ENCODE measurements around the gene RPUSD3. TPM values are rescaled to one million over a fixed set of nuclear protein-coding genes. Genes with fewer than 3 reads are reported as not detected.
A peak's percentile ranks its signal among the peaks of the same experiment; 100 is the strongest.

Gene RPUSD3
- total RNA-seq, 1 experiment from 2014 or later: 34.8 TPM

DNA sequence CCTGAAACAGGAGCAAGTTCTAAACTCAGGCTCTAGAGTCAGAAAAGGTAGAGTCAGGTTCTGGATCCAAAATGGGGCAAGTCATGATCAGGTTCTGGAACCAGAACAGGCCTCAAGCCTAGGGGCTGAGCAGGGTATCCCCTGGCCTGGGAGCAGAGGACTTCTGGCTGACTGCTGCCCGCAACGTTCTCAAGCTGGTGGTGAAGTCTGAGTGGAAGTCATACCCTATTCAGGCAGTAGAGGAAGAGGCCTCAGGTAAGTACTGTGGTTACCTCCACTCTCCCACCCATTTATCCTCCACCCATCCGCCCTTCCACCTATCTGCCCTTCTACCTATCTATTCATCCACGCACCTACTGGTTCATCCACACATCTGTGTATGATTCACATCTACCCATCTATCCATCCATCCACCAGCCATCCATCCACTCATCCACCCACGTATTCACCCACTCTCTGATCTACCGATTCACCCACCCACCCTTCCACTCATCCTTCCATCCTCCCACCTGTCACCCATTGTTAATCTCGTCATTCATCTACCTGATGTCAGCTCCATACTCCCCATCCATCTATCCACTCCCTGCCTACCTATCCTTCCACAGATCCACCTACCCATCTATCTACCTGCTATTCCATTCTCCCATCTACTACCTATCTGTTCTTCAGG, 25.0 kb downstream of the RPUSD3 start:
- no peak overlapping the region for H3K4me3 ChIP-seq
- no peaks in the 10 kb centered on the region for H3K27me3 ChIP-seq
- H3K9me3 ChIP-seq: no peaks in the 10 kb centered on the region
- no peaks in the 10 kb centered on the region for H3K36me3 ChIP-seq
- no peak for DNase-seq

DNA sequence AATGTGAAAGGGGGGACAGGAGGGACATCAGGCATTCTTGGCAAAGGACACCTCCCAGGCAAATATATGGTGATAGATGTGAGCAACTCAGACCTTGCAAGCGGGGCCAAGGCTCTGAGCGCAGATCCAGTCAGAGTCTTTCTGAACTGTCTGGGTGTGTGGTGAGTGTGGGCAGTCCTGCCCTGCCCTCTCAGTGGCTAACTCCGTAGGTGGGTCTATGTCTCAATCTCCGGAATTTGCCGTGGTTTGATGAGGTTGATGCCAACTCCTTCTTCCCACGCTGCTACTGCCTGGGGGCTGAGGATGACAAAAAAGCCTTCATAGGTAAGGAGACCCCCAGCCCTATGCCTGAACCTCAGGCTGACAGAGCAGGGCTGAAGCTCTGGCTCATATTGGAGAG, 26.4 kb downstream of the RPUSD3 start:
- no peak for DNase-seq
- H3K4me3 ChIP-seq: no peak overlapping the region
- no peaks in the 10 kb centered on the region for H3K36me3 ChIP-seq
- H3K9me3 ChIP-seq: no peaks in the 10 kb centered on the region
- H3K27me3 ChIP-seq: no peaks in the 10 kb centered on the region

- no peak for DNase-seq
- no peak overlapping the region for H3K4me3 ChIP-seq
- H3K9me3 ChIP-seq: no peaks in the 10 kb centered on the region
- H3K27me3 ChIP-seq: no peaks in the 10 kb centered on the region
- no peaks in the 10 kb centered on the region for H3K36me3 ChIP-seq
Measured at GRCh38 chr3:9815986-9816385, 27.8 kb downstream of the RPUSD3 start.

- H3K4me3 ChIP-seq: no peak overlapping the region
- no peaks in the 10 kb centered on the region for H3K36me3 ChIP-seq
- H3K9me3 ChIP-seq: no peaks in the 10 kb centered on the region
- H3K27me3 ChIP-seq: no peaks in the 10 kb centered on the region
- no peak for DNase-seq
Measured at GRCh38 chr3:9812870-9813483, 30.8 kb downstream of the RPUSD3 start.

GRCh38 chr3:9810846-9811245, 33.0 kb downstream of the RPUSD3 start:
- DNase-seq: no peak
- no peaks in the 10 kb centered on the region for H3K27me3 ChIP-seq
- H3K36me3 ChIP-seq: peaks cover 4% of the 10 kb centered on the region; the same call in 1 of the 2 replicates
- no peaks in the 10 kb centered on the region for H3K9me3 ChIP-seq
- no peak overlapping the region for H3K4me3 ChIP-seq

GRCh38 chr3:9810433-9810770, 33.4 kb downstream of the RPUSD3 start:
- Histone ChIP-seq H3K27me3 (no peaks in the 10 kb centered on the region), H3K4me3 (peak overlapping the region; percentile 42), H3K36me3 (peaks cover 9% of the 10 kb centered on the region; the same call in 1 of the 2 replicates), H3K9me3 (no peaks in the 10 kb centered on the region)
- no peak for DNase-seq

GRCh38 chr3:9809615-9810432, 34.0 kb downstream of the RPUSD3 start, which contains the start of gene TTLL3:
Gene TTLL3, plus strand, starts transcription at chr3:9810262. Its CDS starts 400 bp downstream, at chr3:9810662.
- Histone ChIP-seq H3K36me3 (peaks cover 14% of the 10 kb centered on the region; the same call in 1 of the 2 replicates), H3K9me3 (no peaks in the 10 kb centered on the region), H3K27me3 (no peaks in the 10 kb centered on the region), H3K4me3 (peak within 1 kb of the TSS; percentile 42)
- DNase-seq: peak; percentile 71

DNA sequence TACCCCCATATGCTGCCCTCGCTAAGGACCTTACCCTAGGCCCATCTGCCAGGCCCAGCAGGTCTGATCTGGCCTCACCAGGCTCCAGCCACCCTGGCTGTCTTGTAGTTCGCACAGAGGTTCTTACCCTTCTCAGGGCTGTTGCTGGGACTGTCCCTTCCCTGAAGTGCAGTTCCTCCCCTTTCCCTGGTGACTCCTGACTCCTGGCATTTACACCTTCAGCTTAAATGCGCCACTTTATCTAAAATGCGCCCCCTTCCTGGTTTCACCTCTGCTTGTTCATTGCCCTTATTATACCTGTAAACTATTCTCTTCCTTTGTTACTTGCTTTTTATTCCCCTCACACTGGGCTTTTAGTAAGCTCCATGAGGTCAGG, 34.6 kb downstream of the RPUSD3 start:
- H3K27me3 ChIP-seq: no peaks in the 10 kb centered on the region
- DNase-seq: no peak
- peaks cover 19% of the 10 kb centered on the region for H3K36me3 ChIP-seq
- peak overlapping the region; percentile 42 for H3K4me3 ChIP-seq
- H3K9me3 ChIP-seq: no peaks in the 10 kb centered on the region

GRCh38 chr3:9808345-9809037, 35.3 kb downstream of the RPUSD3 start:
- no peak for DNase-seq
- H3K36me3 ChIP-seq: peaks cover 26% of the 10 kb centered on the region
- H3K27me3 ChIP-seq: no peaks in the 10 kb centered on the region
- H3K9me3 ChIP-seq: no peaks in the 10 kb centered on the region
- H3K4me3 ChIP-seq: no peak overlapping the region

GRCh38 chr3:9807981-9808344, 35.8 kb downstream of the RPUSD3 start:
- no peak overlapping the region for H3K4me3 ChIP-seq
- no peak for DNase-seq
- no peaks in the 10 kb centered on the region for H3K9me3 ChIP-seq
- H3K27me3 ChIP-seq: no peaks in the 10 kb centered on the region
- H3K36me3 ChIP-seq: peaks cover 30% of the 10 kb centered on the region

DNA sequence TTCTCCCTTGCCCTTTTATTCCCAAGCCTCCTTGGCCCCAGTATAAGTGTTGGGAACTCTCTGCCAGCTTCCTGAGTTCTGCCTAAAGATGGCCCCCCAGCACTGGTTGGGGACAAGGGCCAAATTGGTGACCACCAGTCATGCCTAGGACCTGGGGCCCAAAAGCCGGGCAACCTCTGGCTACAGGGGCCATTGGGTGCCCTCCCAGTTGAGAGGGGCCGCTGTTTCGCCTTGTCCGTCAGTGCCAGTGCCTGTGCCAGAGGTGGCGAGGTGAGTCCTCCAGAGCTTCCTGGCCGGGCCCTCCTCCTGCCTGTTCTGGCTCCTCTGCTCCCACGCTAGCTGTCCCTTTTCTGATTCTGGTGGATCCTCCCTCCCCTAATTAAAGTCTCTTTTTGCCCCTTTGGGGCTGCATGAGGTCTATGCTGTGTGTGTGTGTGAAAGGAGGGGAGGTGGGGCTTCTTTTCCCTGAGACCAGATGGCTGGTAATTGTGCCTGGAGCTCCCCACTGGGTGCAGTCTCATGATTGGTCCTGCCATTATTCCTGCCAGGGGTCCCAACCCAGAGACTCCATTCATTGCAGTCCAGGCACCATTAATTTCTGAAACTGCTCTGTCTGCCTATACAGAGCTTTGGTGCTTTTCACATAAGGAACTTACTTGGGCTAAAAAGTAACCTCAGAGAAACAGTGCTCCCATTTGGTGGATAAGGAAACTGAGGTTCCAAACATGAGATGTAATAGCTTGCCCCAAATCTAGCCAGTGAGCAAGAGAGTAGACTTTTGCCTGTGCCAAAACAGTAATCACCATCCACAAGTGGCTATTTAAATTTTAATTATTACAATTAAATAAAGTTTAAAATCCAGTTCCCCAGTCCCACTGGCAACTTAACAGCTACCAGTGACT, 36.9 kb downstream of the RPUSD3 start:
- Histone ChIP-seq H3K36me3 (peaks cover 30% of the 10 kb centered on the region), H3K4me3 (no peak overlapping the region), H3K27me3 (no peaks in the 10 kb centered on the region), H3K9me3 (no peaks in the 10 kb centered on the region)
- DNase-seq: no peak

DNA sequence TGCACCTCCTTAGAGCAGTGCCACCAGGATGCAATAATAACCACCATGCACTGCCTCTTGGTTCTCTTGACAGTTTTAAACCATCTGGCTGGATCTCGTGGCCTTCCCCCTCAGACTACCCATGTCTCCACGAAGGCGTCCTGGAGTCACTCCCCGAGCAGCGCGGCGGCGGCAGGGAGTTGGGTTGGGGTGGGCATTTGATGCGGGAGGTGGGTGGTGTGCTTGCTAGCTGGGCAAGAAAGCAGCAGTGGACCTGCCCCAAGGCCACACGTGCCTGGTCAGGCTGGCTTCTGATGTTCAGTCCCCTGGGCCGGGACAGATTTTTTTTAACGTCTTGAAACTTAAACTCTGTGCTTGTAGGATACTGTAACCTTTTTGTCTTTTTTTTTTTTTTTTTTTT, 37.7 kb downstream of the RPUSD3 start:
- Histone ChIP-seq H3K36me3 (peaks cover 37% of the 10 kb centered on the region), H3K4me3 (no peak overlapping the region), H3K9me3 (no peaks in the 10 kb centered on the region), H3K27me3 (no peaks in the 10 kb centered on the region)
- no peak for DNase-seq

DNA sequence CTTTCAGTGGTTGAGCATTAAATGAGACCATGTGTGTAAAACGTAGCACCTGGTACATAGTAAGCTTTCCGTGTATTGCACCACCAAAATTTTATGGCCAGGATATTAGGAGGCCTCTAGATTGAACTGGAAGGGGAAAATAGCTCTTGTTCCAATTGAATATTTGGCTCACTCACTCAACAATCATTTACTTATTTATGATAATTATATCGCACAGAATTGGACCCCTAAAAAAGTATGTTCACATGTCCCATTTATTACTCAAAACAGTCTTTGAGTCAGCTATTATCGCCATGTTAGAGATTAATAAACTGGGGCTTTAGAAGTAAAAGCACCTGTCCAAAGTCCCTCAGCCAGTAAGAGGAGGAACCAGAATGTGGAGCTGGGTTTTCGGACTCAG, 38.8 kb downstream of the RPUSD3 start:
- Histone ChIP-seq H3K4me3 (no peak overlapping the region), H3K9me3 (no peaks in the 10 kb centered on the region), H3K36me3 (peaks cover 43% of the 10 kb centered on the region), H3K27me3 (no peaks in the 10 kb centered on the region)
- DNase-seq: no peak

- Histone ChIP-seq H3K36me3 (peaks cover 48% of the 10 kb centered on the region), H3K27me3 (no peaks in the 10 kb centered on the region), H3K4me3 (no peak overlapping the region), H3K9me3 (no peaks in the 10 kb centered on the region)
- DNase-seq: no peak
Measured at GRCh38 chr3:9803494-9803893, 40.3 kb downstream of the RPUSD3 start.

DNA sequence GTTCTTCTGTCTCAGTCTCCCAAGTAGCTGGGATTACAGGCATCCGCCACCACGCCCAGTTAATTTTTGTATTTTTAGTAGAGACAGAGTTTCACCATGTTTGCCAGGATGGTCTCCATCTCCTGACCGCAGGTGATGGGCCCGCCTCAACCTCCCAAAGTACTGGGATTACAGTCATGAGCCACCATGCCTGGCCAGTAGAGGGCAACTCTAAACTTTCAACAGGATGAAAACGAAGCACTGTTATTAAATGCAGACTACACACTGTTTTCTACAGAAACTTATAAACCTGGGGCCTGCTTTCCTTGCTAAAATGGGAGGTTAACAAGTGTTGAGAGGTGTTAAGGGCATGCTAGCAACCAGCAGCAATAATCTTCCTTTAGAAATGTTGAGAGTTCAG, 43.3 kb downstream of the RPUSD3 start:
- DNase-seq: no peak
- Histone ChIP-seq H3K4me3 (no peak overlapping the region), H3K27me3 (no peaks in the 10 kb centered on the region), H3K36me3 (peaks cover 52% of the 10 kb centered on the region), H3K9me3 (no peaks in the 10 kb centered on the region)

- DNase-seq: no peak
- Histone ChIP-seq H3K9me3 (no peaks in the 10 kb centered on the region), H3K27me3 (no peaks in the 10 kb centered on the region), H3K4me3 (no peak overlapping the region), H3K36me3 (peaks cover 32% of the 10 kb centered on the region)
Measured at GRCh38 chr3:9797196-9797945, 46.4 kb downstream of the RPUSD3 start.

Data from MG63 (cell line).